ENCODE results near the gene CELA3A.
"Not testable (repeated sequence)": the region's sequence is repeated elsewhere in the genome, so short reads cannot be mapped to it uniquely, and the experiment has no call there.

The CELA3A gene

DNA sequence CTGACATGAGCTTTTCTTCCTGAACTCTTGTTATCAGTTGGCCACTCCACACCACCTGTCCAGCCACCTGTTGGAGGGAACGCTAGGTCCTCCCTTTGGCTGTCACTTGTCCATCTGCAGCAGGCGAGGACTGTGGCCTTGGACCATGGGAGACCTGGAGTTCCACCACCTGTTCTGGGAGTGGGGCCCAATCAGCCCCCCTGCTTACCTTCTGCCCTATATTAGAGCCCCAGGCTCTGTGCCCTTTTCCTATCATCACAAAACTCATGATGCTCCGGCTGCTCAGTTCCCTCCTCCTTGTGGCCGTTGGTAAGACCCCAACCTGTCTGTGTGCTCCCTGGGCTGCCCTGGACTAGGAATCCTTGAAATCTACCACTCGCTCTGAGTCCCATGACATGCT is at the start of gene CELA3A:
Gene CELA3A, plus strand, starts transcription at position 249 of the 400 bp plus-strand sequence. Its CDS starts 18 bp downstream, at position 267.
- no peak for DNase-seq (ENCODE audit: extremely low read depth in 1 of 2, low read depth in 1 of 2)

GRCh38 chr1:21952786-21953520 is 48.5 kb upstream of the CELA3A start:
- no peak for DNase-seq (ENCODE audit: extremely low read depth in 1 of 2, low read depth in 1 of 2)

DNA sequence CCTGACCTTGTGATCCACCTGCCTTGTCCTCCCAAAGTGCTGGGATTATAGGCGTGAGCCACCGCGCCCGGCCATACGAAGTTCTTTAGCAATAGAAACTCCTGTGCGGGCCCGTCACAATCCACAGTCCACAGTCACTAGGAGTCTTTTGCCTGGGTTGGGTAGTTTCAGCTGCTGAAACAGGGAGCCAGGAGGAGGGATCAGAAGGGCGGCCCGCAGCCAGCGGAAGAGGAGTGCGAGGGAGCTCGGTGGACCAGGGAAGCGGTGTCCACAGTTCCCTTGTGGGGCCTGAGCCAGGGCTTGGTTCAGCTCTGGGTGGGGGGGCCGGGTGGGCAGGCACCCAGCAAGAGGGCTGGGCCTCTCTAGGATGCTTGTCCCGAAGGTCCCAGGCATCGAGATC is 46.4 kb upstream of the CELA3A start:
- DNase-seq (ENCODE audit: extremely low read depth in 1 of 2, low read depth in 1 of 2) = no peak

DNA sequence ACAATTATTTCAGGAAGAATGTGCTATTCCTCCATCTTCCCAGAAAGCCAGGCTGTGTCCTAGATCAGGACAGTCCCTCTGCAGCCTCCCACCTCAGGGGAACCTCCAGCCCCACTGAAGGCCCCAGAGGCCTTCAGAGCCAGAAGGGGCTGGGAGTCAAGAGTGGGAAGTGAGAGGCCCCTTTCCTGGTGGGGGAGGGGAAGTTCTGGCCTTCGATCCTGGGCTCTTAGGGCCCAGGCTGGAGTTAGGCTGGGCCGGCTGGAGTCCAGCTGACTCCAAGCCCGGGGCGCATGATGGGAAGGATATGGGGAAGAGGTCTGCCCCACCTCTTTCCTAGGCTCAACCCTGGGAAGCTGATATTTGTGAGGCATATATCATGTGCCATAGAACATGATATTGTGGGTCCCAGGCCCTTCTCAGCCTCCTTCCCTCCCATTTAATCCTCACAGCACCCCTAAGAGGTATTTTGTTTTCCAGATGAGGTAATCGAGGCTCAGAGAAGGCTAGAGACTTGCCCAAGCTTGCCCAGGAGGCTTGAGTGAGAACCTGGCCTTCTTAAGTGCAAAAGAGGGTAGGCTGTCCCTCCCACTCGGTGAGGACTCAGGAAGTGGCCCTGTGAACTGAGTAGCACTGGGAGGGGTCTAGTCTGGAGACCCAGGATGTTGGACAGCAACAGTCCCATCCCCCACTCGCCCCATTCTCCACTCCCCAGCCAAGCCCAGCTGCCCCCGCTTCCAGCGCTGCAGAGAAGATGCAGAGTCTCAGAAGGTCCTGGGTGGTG is 45.8 kb upstream of the CELA3A start:
- no peak for DNase-seq (ENCODE audit: extremely low read depth in 1 of 2, low read depth in 1 of 2)

- DNase-seq (ENCODE audit: extremely low read depth in 1 of 2, low read depth in 1 of 2) = peak in 1 of 2 donors; percentile 10
Observed at GRCh38 chr1:21956720-21957552, 44.5 kb upstream of the CELA3A start.

DNA sequence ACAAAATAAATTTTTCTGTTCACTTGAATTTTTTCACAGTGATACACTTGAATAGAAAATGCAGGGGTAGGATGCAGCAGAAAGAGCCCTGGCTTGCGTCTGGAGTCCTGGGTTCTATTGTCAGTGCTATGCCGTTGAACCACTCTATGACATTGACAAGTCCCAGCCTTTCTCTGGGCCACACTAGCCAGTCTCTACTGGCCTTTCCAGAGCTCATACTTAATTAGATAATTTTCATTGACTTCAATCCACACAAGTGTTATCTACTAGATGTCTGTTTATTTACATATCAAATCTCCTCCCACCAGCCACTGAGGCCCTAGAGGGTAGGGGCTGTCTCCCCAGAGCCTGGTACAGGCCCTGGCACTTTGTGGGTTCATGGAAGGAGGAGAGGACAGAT is 40.1 kb upstream of the CELA3A start:
- no peak for DNase-seq (ENCODE audit: extremely low read depth in 1 of 2, low read depth in 1 of 2)

GRCh38 chr1:21961799-21962198 is 39.7 kb upstream of the CELA3A start:
- DNase-seq (ENCODE audit: extremely low read depth in 1 of 2, low read depth in 1 of 2) = no peak

DNA sequence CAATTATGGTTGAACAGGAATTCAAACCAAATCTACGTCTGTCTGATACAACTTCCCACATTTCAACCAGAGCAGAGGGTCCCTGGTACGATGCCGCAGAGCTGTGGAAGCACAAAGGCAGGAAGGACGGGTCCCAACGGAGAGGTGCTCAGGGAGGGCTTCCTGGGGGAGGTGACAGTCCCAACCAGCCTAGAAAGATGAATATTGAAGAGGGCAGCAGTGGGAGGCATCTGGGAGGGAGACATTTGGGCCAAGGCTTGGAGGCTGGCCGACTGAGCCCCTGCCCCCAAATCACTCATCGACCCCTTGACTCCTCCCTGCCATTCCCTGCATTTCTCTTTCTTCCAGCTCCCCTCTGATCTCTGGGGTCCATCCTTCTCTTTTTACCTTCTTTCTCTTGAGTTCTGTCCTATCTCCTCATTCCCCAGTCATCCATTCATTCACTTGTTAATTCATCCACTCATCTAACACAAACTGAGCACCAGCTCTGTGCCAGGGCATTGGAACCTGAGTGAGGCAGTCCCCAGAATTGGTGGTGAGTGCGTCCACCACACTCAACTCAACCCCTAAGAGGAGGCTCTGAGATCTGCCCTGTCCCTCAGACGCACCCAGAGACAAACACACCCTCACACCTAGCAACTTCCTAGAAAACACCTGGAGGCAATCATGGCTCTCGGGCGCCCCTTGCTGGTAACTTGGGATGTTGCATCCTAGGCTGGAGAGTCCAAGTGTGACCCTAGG is 37.8 kb upstream of the CELA3A start:
- DNase-seq (ENCODE audit: extremely low read depth in 1 of 2, low read depth in 1 of 2) = peak; percentile 38 to 70

DNA sequence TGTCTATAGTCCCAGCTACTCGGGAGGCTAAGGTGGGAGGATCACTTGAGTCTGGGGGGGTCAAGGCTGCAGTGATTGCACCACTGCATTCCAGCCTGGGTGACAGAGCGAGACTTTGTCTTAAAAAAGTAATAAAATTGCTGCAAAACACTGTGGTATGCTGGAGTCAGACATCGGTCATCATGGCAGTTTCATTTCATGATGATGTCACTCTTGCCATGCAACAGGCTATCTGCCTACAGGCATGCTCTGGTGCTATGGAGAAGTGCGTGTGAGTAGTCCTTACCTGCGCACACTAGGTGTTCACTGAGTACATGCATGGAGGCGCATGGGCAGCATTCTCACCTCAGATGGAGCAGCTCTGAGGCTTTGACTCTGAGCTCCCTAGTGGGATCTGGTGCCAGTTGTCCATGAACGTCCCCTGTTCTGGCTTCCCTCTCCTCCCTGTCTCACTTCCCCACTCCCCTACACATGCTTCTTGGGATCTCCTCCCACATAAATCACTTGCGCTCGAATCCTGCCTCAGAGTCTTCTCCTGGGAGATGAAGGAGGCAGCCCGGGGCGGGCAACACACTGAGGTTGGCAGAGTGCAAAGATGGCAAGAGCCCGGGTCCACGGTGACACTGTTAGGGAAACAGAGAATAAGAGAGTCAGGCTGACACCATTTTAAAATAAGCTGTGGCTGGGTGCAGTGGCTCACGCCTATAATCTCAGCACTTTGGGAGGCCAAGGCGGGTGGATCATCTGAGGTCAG is 35.0 kb upstream of the CELA3A start:
- no peak for DNase-seq (ENCODE audit: extremely low read depth in 1 of 2, low read depth in 1 of 2)

DNA sequence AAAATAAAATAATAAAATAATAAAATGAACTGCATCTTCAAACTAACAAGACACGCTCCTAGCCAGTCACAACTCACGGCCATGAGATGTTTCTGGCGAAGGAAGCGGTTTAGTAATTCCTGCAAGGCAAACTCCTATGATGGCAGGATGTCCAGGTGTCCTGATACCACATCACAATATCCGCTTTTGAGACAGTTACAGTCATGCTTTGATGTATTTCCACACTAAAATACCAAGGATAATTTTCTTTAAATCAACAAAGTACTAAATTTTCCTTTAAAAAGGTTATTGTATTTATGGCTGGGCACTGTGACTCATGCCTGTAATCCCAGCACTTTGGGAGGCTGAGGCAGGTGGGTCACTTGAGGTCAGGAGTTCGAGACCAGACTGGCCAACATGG is 34.2 kb upstream of the CELA3A start:
- not testable (repeated sequence) for DNase-seq (ENCODE audit: extremely low read depth in 1 of 2, low read depth in 1 of 2)

GRCh38 chr1:21969066-21969465 is 32.4 kb upstream of the CELA3A start:
- DNase-seq (ENCODE audit: extremely low read depth in 1 of 2, low read depth in 1 of 2) = not testable (repeated sequence)

GRCh38 chr1:21970523-21970922 is 30.9 kb upstream of the CELA3A start:
- not testable (repeated sequence) for DNase-seq (ENCODE audit: extremely low read depth in 1 of 2, low read depth in 1 of 2)

- DNase-seq (ENCODE audit: extremely low read depth in 1 of 2, low read depth in 1 of 2) = not testable (repeated sequence)
Observed at GRCh38 chr1:21972973-21973441, 28.4 kb upstream of the CELA3A start.

GRCh38 chr1:21973948-21974347 is 27.5 kb upstream of the CELA3A start:
- DNase-seq (ENCODE audit: extremely low read depth in 1 of 2, low read depth in 1 of 2) = not testable (repeated sequence)

GRCh38 chr1:21974699-21975098 is 26.8 kb upstream of the CELA3A start:
- DNase-seq (ENCODE audit: extremely low read depth in 1 of 2, low read depth in 1 of 2) = not testable (repeated sequence)

DNA sequence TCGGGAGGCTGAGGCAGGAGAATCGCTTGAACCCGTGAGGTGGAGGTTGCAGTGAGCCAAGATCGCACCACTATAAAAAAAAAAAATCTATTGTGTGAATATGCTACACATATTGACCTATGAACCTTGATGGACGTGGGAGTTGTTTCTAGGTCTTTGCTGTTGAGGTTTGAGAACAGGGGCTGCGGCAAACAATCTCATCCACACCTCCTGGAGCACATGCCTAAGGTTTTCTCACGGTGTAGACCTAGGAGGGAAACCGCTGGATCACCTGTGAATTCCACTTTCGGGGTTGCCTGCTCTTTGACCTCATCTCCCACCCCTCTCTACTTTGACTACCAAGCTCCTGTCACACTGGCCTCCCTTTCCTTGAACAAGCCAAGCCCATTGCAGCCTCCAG is 26.2 kb upstream of the CELA3A start:
- DNase-seq (ENCODE audit: extremely low read depth in 1 of 2, low read depth in 1 of 2) = not testable (repeated sequence)

- not testable (repeated sequence) for DNase-seq (ENCODE audit: extremely low read depth in 1 of 2, low read depth in 1 of 2)
Observed at GRCh38 chr1:21976703-21977239, 24.7 kb upstream of the CELA3A start, which contains the start of gene CELA3B. TSS of gene CELA3B (plus strand) at chr1:21977022. CDS start at chr1:21977040, 18 bp downstream.

DNA sequence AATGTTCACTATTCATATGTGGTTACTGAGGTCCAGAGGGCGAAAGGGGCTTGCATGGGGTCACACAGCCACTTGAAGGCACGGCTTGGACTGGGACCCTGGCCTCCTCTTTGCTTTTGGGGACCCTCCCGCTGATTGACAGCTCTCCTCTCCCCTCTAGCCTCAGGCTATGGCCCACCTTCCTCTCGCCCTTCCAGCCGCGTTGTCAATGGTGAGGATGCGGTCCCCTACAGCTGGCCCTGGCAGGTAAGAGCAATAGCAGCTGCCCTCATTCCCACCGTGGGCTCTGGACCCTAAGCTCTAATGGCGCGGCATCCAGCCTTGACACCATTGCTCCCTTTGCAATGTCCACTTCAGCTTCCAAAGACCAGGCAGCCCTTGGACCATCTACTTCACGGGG is 23.2 kb upstream of the CELA3A start:
- DNase-seq (ENCODE audit: extremely low read depth in 1 of 2, low read depth in 1 of 2) = not testable (repeated sequence)

DNA sequence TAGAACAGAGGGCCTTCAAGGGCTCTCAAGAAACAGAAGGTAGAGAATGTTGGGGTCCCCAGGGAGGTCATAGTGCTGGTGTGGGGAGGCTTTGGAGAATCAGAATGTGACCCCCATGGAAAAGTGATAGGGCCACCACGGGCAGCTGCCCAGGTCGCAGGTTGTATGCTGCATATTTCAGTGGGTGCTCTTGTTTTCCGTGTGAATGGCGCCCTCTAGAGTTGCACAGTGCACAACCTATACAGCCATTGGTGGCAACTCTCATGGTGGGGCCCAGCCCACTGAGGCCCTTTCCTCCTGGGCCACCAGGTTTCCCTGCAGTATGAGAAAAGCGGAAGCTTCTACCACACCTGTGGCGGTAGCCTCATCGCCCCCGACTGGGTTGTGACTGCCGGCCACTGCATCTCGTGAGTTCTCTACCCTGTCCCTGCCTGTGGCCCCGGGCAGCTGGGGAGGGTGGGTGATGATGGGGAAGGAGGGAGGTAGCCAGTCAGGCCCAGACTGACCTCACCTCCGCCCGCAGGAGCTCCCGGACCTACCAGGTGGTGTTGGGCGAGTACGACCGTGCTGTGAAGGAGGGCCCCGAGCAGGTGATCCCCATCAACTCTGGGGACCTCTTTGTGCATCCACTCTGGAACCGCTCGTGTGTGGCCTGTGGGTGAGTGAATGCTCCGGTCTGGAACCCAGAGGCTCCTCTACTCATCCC is 20.8 kb upstream of the CELA3A start:
- DNase-seq (ENCODE audit: extremely low read depth in 1 of 2, low read depth in 1 of 2) = not testable (repeated sequence)

All from activated CD8-positive, alpha-beta memory T cell treated with anti-CD3 and anti-CD28 coated beads for 1 hour (primary cell).